GM23338 (cell line): ENCODE measurements around the gene BARHL2. TPM values are rescaled to one million over a fixed set of nuclear protein-coding genes. Genes with fewer than 3 reads are reported as not detected.

Experiments
- ATAC-seq: fragments of 200-7000 bp; cut with Tn5 transposase; 3 replicates; pipeline ENCODE4 v1.9.1; 2020
- DNase-seq: peaks from one replicate; pipeline ENCODE4 v3.0.0-alpha.2; 2015; ENCODE audit warnings: low spot score
- H2AFZ ChIP-seq: fragments of 200-600 bp; sonication (generic); 2 replicates; pipeline ENCODE4 v1.8.0; 2016; ENCODE audit warnings: antibody characterized with exemption, mild to moderate bottlenecking, moderate library complexity
- H3F3A ChIP-seq: fragments of 200-600 bp; sonication (generic); replicated peaks from 2 replicates; pipeline ENCODE4 v1.8.0; 2017; ENCODE audit warnings: antibody characterized with exemption, mixed run types, low read depth
- H3K27ac ChIP-seq: fragments of 200-600 bp; sonication (generic); 2 replicates; pipeline ENCODE4 v1.6.1; 2016; ENCODE audit warnings: low read depth
- H3K27me3 ChIP-seq: fragments of 200-600 bp; sonication (generic); 2 replicates; pipeline ENCODE4 v1.8.0; 2016; ENCODE audit warnings: mild to moderate bottlenecking, mixed run types, moderate library complexity; ENCODE audit not compliant: insufficient read depth
- H3K36me3 ChIP-seq: fragments of 200-600 bp; sonication (generic); 2 replicates; pipeline ENCODE4 v1.8.0; 2016; ENCODE audit warnings: mild to moderate bottlenecking; ENCODE audit not compliant: insufficient read depth
- H3K4me1 ChIP-seq: fragments of 200-600 bp; sonication (generic); 2 replicates; pipeline ENCODE4 v1.8.0; 2016; ENCODE audit warnings: mild to moderate bottlenecking, moderate library complexity; ENCODE audit not compliant: insufficient read depth
- H3K4me2 ChIP-seq: fragments of 200-600 bp; sonication (generic); 2 replicates; pipeline ENCODE4 v1.7.1; 2017; ENCODE audit warnings: mixed run types
- H3K4me3 ChIP-seq: fragments of 200-600 bp; sonication (generic); 2 replicates; pipeline ENCODE4 v1.6.1; 2016; ENCODE audit warnings: mixed run types
- H3K79me2 ChIP-seq: fragments of 200-600 bp; sonication (generic); replicated peaks from 2 replicates; pipeline ENCODE4 v1.8.0; 2017; ENCODE audit warnings: mild to moderate bottlenecking; ENCODE audit not compliant: insufficient read depth
- H3K9me2 ChIP-seq: fragments of 200-600 bp; sonication (generic); 2 replicates; pipeline ENCODE4 v1.8.0; 2017; ENCODE audit not compliant: insufficient read depth
- H4K20me1 ChIP-seq: fragments of 200-600 bp; sonication (generic); replicated peaks from 2 replicates; pipeline ENCODE4 v1.8.0; 2017; ENCODE audit warnings: mild to moderate bottlenecking; ENCODE audit not compliant: insufficient read depth
- H3K27ac Mint-ChIP-seq: 2 replicates; pipeline ENCODE4 v1.8.0; 2020; ENCODE audit warnings: inconsistent platforms, mild to moderate bottlenecking, moderate library complexity, mixed read lengths
- H3K27me3 Mint-ChIP-seq: 3 replicates; pipeline ENCODE4 v1.8.0; 2022; ENCODE audit warnings: low read depth, mild to moderate bottlenecking, moderate library complexity, mixed read lengths, inconsistent platforms; ENCODE audit not compliant: insufficient read depth, poor library complexity
- H3K36me3 Mint-ChIP-seq: 3 replicates; pipeline ENCODE4 v1.8.0; 2021; ENCODE audit warnings: low read depth, mild to moderate bottlenecking, inconsistent platforms, moderate library complexity, mixed read lengths
- H3K4me1 Mint-ChIP-seq: 3 replicates; pipeline ENCODE4 v1.8.0; 2020; ENCODE audit warnings: mild to moderate bottlenecking, inconsistent platforms, mixed read lengths
- H3K4me3 Mint-ChIP-seq: 3 replicates; pipeline ENCODE4 v1.8.0; 2021; ENCODE audit warnings: moderate library complexity, mild to moderate bottlenecking, inconsistent platforms, mixed read lengths
- H3K9me3 Mint-ChIP-seq: 3 replicates; pipeline ENCODE4 v1.8.0; 2020; ENCODE audit warnings: moderate library complexity, mild to moderate bottlenecking, inconsistent platforms, mixed read lengths
- ETS1 ChIP-seq: IDR thresholded peaks from 2 replicates; pipeline ENCODE4 v1.6.1; 2016; ENCODE audit warnings: antibody characterized with exemption
- EZH2 ChIP-seq: fragments of 200-600 bp; sonication (generic); IDR thresholded peaks from one replicate; pipeline ENCODE4 v1.8.0; 2017; ENCODE audit warnings: antibody characterized with exemption, mild to moderate bottlenecking, low read depth; ENCODE audit not compliant: unreplicated experiment
- EZH2phosphoT487 ChIP-seq: fragments of 200-600 bp; sonication (generic); IDR thresholded peaks from one replicate; pipeline ENCODE4 v1.8.1; 2018; ENCODE audit warnings: antibody characterized with exemption; ENCODE audit not compliant: unreplicated experiment
- NANOG ChIP-seq: IDR thresholded peaks from 2 replicates; pipeline ENCODE4 v1.6.1; 2016; ENCODE audit warnings: antibody characterized with exemption, borderline replicate concordance
- POLR2AphosphoS5 ChIP-seq: IDR thresholded peaks from 2 replicates; pipeline ENCODE4 v1.6.1; 2016; ENCODE audit warnings: antibody characterized with exemption, low read depth
- ZNF114 ChIP-seq: fragments of 250-450 bp; sonication (Bioruptor Pico); IDR thresholded peaks from 2 replicates; pipeline ENCODE4 v1.5.0; 2020; ENCODE audit warnings: mild to moderate bottlenecking, moderate library complexity
- polyA plus RNA-seq: library from polyadenylated mRNA; unstranded; fragments of >200 nt; fragmentation: Nextera tagmentation; extraction: Ambion mirVana; gene quantifications from 2 replicates; pipeline ENCODE4 v1.2.1, GENCODE V29; 2016
- total RNA-seq: library from RNA; depleted of rRNA; stranded (reverse); fragments of >200 nt; shearing (Covaris generic); gene quantifications from 2 replicates; pipeline ENCODE4 v1.2.3, GENCODE V29; 2014
- TF ChIP-seq, protein P1 (sequence below), 2 experiments: fragments of 200-600 bp in 1 of 2; sonication (generic) in 1 of 2; conservative IDR thresholded peaks; 2 replicates each; pipeline versions ENCODE4 v1.5.1 to v1.6.1; 2016 to 2017; ENCODE audit warnings: antibody characterized with exemption in 2 of 2, low read depth in 2 of 2, mild to moderate bottlenecking in 2 of 2, moderate library complexity in 1 of 2

Gene BARHL2
- total and polyA plus RNA-seq, 2 experiments from 2014 or later, result not detected

DNA sequence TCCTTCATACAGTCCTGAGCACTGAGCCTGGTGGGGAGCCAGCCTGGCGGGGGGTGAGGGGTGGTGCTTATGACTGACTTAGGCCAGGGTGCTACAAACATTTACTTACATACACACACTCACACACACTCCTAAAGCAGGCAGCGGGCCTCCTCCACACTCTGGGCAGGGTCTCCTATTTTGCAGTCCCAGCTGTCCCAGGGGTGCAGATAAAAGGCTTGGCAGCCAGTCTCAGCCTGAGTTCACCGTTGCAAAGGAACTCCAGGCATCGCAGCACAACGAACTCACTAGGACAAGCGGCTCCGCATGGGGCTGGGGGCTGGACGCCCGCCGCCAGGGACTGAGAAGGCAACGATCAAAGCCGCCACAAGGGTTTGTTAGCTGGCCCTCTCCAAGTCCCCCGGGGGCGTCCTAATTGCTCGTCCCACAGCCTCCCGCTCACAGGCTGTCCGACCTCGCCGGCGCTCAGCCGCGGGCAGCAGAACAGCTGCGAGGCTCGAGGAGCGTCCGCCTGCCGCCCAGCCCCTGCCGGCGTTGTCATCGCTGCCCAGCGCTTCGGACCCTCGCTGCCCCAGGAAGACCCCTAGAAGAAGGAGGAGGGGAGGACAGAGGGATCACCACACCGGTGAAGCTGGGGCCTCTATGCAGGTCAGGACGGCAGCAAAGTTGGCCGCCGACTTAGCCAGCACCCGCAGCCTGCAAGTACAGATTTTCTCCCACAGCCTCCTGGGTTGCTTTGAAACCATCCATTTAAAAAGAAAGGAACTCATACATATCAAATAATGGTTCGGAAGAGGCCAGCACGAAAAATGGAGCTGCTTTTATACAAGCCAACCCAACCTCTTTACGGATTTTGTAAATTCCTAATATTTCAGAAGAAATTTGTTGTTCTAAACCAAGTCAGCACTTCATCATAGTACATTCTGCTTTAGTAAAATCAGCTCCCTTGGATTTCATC is 6.2 kb downstream of the BARHL2 start:
- ATAC-seq (peak; percentile 12), DNase-seq (peak; percentile 84)
- H3K4me3 ChIP-seq, result peak overlapping the region; percentile 49
- H3K4me3 Mint-ChIP-seq, result peak overlapping the region; percentile 39
- peaks cover 84% of the 10 kb centered on the region for H3K4me1 ChIP-seq
- H3K4me2 ChIP-seq, result peak overlapping the region; percentile 80
- H4K20me1 ChIP-seq, result peaks cover 30% of the 10 kb centered on the region
- no peaks in the 10 kb centered on the region for H3K36me3 Mint-ChIP-seq
- no peaks in the 10 kb centered on the region for H3K79me2 ChIP-seq
- peaks cover 100% of the 10 kb centered on the region for H3K27me3 ChIP-seq
- no peak overlapping the region for H2AFZ ChIP-seq
- H3K9me3 Mint-ChIP-seq, result no peaks in the 10 kb centered on the region; the same call in 1 of the 3 replicates
- H3K27ac ChIP-seq, result no peak overlapping the region
- TF ChIP-seq, protein P1, sequence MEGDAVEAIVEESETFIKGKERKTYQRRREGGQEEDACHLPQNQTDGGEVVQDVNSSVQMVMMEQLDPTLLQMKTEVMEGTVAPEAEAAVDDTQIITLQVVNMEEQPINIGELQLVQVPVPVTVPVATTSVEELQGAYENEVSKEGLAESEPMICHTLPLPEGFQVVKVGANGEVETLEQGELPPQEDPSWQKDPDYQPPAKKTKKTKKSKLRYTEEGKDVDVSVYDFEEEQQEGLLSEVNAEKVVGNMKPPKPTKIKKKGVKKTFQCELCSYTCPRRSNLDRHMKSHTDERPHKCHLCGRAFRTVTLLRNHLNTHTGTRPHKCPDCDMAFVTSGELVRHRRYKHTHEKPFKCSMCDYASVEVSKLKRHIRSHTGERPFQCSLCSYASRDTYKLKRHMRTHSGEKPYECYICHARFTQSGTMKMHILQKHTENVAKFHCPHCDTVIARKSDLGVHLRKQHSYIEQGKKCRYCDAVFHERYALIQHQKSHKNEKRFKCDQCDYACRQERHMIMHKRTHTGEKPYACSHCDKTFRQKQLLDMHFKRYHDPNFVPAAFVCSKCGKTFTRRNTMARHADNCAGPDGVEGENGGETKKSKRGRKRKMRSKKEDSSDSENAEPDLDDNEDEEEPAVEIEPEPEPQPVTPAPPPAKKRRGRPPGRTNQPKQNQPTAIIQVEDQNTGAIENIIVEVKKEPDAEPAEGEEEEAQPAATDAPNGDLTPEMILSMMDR (conservative IDR thresholded peaks at IDR 0.05; ENCODE audit: low read depth in 2 of 2), result no peak
- TF ChIP-seq EZH2phosphoT487, result peak; percentile 92
- peak; percentile 72 for TF ChIP-seq EZH2
- no peak for TF ChIP-seq POLR2AphosphoS5
- no peak overlapping the region for H3K27ac Mint-ChIP-seq
- no peaks in the 10 kb centered on the region for H3K36me3 ChIP-seq
- H3F3A ChIP-seq, result peaks cover 40% of the 10 kb centered on the region
- no peaks in the 10 kb centered on the region for H3K9me2 ChIP-seq
- peaks cover 54% of the 10 kb centered on the region for H3K4me1 Mint-ChIP-seq
- peaks cover 100% of the 10 kb centered on the region for H3K27me3 Mint-ChIP-seq

DNA sequence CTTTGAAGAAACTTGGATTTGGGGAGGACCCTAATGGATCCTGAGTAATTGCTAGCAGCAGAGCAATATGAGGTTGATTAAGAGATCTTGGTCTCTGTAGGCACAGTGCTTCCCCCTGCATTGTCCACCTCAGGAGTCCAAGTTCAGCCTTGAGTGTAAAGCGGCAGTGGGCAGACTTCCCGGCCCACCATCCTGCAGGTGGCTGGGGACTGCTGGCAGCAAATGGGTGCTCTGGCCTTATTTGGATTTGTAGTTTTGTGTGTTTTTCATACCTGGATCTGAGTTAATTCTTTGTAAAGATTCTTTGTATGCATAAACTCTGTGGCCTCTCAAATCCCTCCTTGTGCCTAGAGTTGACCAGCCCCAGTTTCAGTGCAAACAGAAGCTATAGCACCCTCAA is 7.6 kb downstream of the BARHL2 start:
- Histone ChIP-seq H3K4me1 (peaks cover 81% of the 10 kb centered on the region), H3K79me2 (no peaks in the 10 kb centered on the region), H3K27ac (no peak overlapping the region), H3K9me2 (no peaks in the 10 kb centered on the region), H4K20me1 (peaks cover 29% of the 10 kb centered on the region), H3F3A (peaks cover 41% of the 10 kb centered on the region), H3K4me3 (no peak overlapping the region), H3K36me3 (no peaks in the 10 kb centered on the region), H2AFZ (no peak overlapping the region), H3K4me2 (no peak overlapping the region), H3K27me3 (peaks cover 100% of the 10 kb centered on the region)
- Mint-ChIP-seq H3K9me3 (no peaks in the 10 kb centered on the region; the same call in 1 of the 3 replicates), H3K27me3 (peaks cover 100% of the 10 kb centered on the region), H3K36me3 (no peaks in the 10 kb centered on the region), H3K4me1 (peaks cover 60% of the 10 kb centered on the region), H3K4me3 (no peak overlapping the region), H3K27ac (no peak overlapping the region)
- TF ChIP-seq EZH2 (peak; percentile 69), ETS1 (no peak)
- no peak for DNase-seq
- no peak for ATAC-seq

GRCh38 chr1:90708826-90709225 is 8.3 kb downstream of the BARHL2 start:
- peaks cover 26% of the 10 kb centered on the region for H4K20me1 ChIP-seq
- H3K36me3 ChIP-seq, result no peaks in the 10 kb centered on the region
- Mint-ChIP-seq H3K4me1 (peaks cover 64% of the 10 kb centered on the region), H3K36me3 (no peaks in the 10 kb centered on the region), H3K4me3 (no peak overlapping the region), H3K9me3 (no peaks in the 10 kb centered on the region; the same call in 1 of the 3 replicates), H3K27me3 (peaks cover 99% of the 10 kb centered on the region), H3K27ac (no peak overlapping the region)
- H2AFZ ChIP-seq, result no peak overlapping the region
- DNase-seq (no peak), ATAC-seq (no peak)
- peaks cover 34% of the 10 kb centered on the region for H3F3A ChIP-seq
- no peak overlapping the region for H3K4me2 ChIP-seq
- H3K79me2 ChIP-seq, result no peaks in the 10 kb centered on the region
- peaks cover 79% of the 10 kb centered on the region for H3K4me1 ChIP-seq
- no peaks in the 10 kb centered on the region for H3K9me2 ChIP-seq
- peaks cover 100% of the 10 kb centered on the region for H3K27me3 ChIP-seq
- H3K4me3 ChIP-seq, result no peak overlapping the region
- no peak overlapping the region for H3K27ac ChIP-seq
- TF ChIP-seq EZH2 (no peak), ZNF114 (CRISPR knock-in tag) (no peak), NANOG (no peak)
- TF ChIP-seq, protein P1 (conservative IDR thresholded peaks at IDR 0.05; ENCODE audit: low read depth in 2 of 2), result no peak
